GM21390 (cell line): ENCODE data around the gene ZNF888.
"Not testable (repeated sequence)": the region's sequence is repeated elsewhere in the genome, so short reads cannot be mapped to it uniquely, and the experiment has no call there.

ENCODE experiments used
- ATAC-seq: cut with Tn5 transposase; IDR thresholded peaks from one replicate; pipeline ENCODE4 v1.9.1; 2021; ENCODE audit not compliant: unreplicated experiment

ZNF888 gene

DNA sequence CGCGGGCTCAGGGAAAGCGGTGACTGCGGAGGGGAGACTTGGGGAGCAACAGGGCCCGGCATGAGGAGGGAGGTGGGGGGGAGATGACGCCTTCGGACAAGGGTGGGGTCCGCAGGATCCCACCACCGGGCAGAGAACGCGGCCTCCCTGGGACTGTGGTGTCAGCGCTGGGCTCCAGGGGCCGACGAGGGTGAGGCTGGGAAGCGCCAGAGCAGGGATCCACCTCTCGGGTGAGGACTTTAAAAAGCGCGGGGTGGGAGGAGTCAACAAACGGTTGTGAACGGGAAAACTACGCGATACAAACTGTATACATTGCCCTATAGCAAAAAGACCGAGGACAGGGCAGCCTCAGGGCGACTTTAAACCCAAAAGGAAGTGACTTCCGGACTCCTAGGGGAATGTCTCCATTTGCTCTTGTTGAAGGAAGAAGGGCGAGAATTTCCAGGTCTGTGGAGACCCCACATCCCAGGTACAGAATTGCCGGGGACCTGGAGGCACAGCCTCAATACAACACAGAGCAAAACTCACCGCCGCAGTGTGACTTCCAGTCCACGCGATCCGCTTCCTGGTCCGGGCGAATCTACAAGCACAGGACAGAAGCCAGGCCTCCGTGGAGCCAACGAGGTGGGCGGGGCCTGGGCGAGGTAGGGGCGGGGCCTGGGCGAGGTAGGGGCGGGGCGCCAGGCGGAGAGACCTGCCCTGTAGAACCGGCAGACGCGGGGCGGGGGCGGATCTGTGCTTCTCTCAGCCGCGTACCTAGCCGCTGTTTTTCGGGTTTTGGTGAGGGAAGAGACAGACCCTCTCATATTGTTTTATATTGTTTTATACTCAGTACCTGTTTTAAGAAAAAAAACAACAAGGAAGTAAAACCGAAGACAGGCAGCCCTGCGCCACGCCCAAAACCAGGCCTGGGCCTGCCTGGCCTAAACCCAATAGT is at the start of gene ZNF888:
ZNF888 (minus strand) TSS at position 588 of the 937 bp plus-strand sequence. CDS start 5,555 bp downstream, outside the sequence.
- peak; percentile 88 for ATAC-seq

DNA sequence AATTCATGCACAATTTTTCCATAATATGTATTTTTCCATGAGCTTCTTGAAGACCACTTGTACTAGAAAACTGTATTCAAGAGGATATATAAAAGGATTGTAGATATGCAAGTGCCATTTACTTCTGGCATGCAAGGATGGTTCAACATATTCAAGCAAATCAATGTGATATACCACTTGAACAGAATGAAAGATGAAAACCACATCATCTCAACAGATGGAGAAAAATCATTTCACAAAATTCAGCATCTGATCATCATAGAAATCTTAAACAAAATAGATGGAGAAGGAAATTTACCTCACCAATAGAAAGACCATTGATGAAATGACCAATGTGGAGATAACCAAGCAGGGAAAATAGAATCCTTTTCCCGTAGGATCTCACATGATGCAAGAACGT is 44.5 kb upstream of the ZNF888 start:
- no peak for ATAC-seq

DNA sequence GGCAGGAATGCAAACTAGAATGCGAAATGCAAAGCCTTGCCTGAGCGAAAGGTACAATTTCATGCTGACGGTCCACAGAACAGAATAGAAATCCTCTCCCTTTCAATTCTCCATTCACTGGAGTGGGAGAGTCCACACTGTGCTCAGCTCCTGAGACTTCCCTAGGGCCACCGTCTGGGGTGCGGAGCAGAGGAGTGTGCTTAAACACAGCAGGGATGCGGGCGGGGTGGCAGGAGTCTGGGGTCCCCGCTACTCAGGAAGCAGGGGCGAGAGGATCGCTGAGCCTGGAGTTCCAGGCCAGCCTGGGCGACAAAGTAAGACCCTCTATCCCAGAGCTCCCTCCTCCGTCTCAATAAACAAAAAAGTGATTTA is 40.0 kb upstream of the ZNF888 start:
- ATAC-seq: no peak

GRCh38 chr19:52962394-52963246 is 39.4 kb upstream of the ZNF888 start, which contains the start of gene ZNF816:
ZNF816 (minus strand) TSS chr19:52962881; CDS start chr19:52956089, 6,792 bp downstream.
- ATAC-seq: peak; percentile 97

GRCh38 chr19:52961981-52962380 is 38.8 kb upstream of the ZNF888 start:
- peak; percentile 11 for ATAC-seq

DNA sequence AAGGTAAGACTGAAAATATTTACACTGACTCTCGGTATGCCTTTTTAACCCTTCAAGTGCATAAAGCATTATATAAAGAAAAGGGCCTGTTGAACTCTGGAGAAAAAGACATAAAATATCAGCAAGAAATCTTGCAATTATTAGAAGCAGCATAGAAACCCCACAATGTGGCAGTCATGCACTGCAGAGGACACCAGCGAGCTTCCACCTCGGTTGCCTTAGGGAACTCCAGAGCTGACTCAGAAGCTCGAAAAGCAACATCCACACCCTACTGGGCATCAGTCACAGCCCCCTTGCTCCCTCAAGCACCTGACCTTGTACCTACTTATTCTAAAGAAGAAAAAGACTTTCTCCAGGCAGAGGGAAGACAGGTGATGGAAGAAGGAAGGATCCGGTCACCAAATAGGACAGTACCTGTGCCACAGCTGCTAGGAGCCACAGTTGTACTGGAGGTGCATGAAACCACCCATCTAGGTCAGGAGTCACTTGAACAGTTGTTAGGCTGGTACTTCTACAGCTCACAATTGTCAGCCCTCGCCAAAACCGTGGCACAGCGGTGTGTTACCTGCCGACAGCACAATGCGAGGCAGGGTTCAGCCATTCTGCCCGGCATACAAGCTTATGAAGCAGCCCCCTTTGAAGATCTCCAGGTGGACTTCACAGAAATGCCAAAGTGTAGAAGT is 36.5 kb upstream of the ZNF888 start:
- no peak for ATAC-seq

- no peak for ATAC-seq
Observed at GRCh38 chr19:52957591-52957990, 34.4 kb upstream of the ZNF888 start.

DNA sequence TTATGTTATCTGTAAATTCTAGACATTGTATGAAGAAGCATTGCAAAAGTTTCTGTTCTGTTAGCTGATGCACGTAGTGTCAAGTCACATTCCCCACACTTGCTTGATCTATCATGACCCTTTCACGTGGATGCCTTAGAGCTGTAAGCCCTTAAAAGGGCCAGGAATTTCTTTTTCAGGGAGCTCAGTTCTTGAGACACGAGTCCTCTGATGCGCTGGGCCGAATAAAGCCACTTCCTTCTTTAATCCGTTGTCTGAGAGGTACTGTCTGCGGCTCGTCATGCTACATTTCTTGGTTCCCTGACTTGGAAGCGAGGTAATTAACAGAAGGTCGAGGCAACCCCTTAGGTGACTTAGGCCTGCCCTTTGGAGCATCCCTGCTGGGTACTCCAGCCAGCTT is 33.7 kb upstream of the ZNF888 start:
- no peak for ATAC-seq

GRCh38 chr19:52949422-52949821 is 26.2 kb upstream of the ZNF888 start:
- no peak for ATAC-seq

- no peak for ATAC-seq
Observed at GRCh38 chr19:52948025-52948770, 25.0 kb upstream of the ZNF888 start.

DNA sequence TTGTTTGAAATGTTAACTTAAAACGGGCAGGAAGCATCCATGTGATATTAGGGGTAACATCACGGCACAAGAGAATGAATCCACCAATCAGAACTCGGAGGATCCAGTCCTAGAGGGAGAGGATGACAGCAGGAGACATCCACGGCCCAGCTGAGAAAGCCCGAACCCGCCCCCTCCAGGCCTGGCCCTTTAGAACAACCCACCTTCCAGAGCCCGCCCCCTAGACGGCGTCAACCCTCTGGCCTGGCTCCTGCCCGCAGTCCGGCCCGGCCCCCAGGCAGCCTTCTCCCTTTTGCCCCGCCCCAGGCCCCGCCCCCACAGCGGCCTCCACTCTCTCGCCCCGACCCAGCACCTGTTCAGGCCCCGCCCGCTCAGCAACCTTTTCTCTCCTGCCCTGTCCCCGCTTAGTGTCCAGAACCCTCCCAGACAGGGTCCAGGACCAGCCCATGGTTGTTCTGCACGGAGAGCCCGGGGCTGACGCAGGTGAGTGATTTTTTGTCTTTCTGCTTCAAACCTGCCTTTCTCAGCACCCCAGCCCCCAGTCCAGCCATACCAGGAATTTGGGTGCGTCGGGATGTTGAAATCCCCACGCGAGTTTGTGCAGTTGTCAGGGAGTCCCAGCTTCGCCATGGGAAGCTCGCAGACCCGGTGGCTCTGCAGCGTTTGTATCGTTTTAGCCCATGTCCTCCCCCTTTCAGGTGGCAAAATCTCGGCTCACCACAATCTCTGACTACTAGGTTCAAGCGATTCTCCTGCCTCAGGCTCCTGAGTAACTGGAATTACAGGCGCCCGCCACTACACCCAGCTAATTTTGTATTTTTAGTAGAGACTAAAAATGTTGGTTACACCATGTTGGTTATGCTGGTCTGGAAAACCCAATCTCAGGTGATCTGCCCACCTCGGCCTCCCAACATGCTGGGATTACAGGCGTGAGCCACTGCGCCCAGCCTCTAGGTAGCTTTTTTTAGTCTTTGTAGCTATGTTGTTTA is 23.4 kb upstream of the ZNF888 start:
- ATAC-seq: no peak

- ATAC-seq: no peak
Observed at GRCh38 chr19:52945652-52946321, 22.6 kb upstream of the ZNF888 start.

- not testable (repeated sequence) for ATAC-seq
Observed at GRCh38 chr19:52944703-52945493, 21.7 kb upstream of the ZNF888 start.

DNA sequence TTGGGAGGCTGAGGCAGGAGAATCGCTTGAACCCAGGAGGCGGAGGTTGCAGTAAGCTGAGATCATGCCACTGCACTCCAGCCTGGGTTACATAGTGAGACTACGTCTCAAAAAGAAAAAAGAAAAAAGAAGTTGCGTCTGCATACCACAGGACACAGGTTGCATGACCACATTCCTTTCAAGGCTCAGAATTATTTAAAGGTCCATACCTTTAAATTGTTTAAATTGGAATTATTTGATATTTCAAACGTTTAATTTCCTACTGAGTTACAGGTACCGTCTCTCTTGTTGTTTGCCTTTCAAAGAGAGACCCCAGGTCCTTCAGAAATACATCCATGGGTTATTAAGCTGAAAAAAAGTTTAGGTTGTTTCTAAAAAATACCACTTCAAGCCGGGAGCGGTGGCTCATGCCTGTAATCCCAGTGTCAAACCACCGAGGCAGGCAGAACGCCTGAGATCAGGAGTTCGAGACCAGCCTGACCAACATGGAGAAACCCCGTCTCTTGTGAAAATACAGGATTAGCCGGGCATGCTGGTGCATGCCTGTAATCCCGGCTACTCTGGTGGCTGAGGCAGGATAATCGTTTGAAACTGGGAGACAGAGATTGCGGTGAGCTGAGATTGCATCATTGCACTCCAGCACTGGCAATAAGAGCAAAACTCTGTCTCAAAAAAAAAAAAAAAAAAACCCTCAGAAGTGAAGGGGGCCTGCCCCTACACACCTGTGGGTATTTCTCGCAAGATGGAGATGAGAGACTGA is 20.8 kb upstream of the ZNF888 start:
- ATAC-seq: no peak

- no peak for ATAC-seq
Observed at GRCh38 chr19:52943134-52943883, 20.1 kb upstream of the ZNF888 start.

GRCh38 chr19:52942386-52943133 is 19.3 kb upstream of the ZNF888 start:
- ATAC-seq: peak; percentile 96
